Type B pancreatic cell (in vitro differentiated cells): ENCODE data around the gene TOM1L2. TPM values are rescaled to one million over a fixed set of nuclear protein-coding genes. Genes with fewer than 3 reads are reported as not detected.

Source experiments
- DNase-seq: peaks from one replicate; pipeline ENCODE4 v3.0.0; 2021; ENCODE audit warnings: mixed read lengths; ENCODE audit not compliant: unreplicated experiment; ENCODE audit errors: extremely low spot score
- H3K27ac Mint-ChIP-seq: 2 replicates; pipeline ENCODE4 v1.8.0; 2021; ENCODE audit warnings: mild to moderate bottlenecking, mixed read lengths
- H3K27me3 Mint-ChIP-seq: 2 replicates; pipeline ENCODE4 v1.8.0; 2021; ENCODE audit warnings: mixed read lengths
- H3K36me3 Mint-ChIP-seq: 2 replicates; pipeline ENCODE4 v1.8.0; 2021; ENCODE audit warnings: mixed read lengths
- H3K4me1 Mint-ChIP-seq: one replicate; pipeline ENCODE4 v1.8.0; 2021; ENCODE audit warnings: mixed read lengths; ENCODE audit not compliant: unreplicated experiment
- H3K4me3 Mint-ChIP-seq: 2 replicates; pipeline ENCODE4 v1.8.0; 2021; ENCODE audit warnings: mild to moderate bottlenecking, mixed read lengths
- H3K9me3 Mint-ChIP-seq: 2 replicates; pipeline ENCODE4 v1.8.0; 2021; ENCODE audit warnings: mixed read lengths
- CTCF ChIP-seq: fragments of 200-600 bp; sonication (generic); conservative IDR thresholded peaks from 2 replicates; pipeline ENCODE4 v1.5.0; 2021; ENCODE audit warnings: antibody characterized with exemption, mild to moderate bottlenecking
- total RNA-seq: library from RNA; stranded (reverse); gene quantifications from 2 replicates; pipeline ENCODE4 v1.2.1, GENCODE V29; 2021; ENCODE audit warnings: low replicate concordance

Gene TOM1L2
- total RNA-seq, 1 donor from 2014 or later: 62.5 TPM

DNA sequence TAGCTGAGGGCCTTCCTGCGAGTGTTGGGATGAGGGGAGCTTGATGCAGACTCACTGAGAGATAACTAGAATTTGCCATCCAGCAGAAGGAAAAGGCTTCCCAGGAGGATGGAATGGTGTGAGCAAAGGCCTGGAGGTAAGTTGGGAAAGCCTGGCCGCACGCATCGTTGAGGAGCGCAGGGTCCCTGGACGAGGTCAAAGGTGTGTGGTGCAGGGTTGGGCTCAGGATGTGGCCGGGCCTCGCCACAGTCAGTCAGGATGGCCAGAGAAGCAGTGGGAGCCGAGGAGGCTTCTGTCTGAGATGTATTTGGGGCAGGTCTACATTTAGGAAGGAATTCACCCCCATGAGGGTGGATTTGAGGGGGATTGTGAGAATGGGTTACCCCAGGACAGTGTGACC lies 16.9 kb upstream of the TOM1L2 start:
- Mint-ChIP-seq H3K4me3 (no peak overlapping the region), H3K9me3 (no peaks in the 10 kb centered on the region), H3K36me3 (no peaks in the 10 kb centered on the region), H3K27ac (no peak overlapping the region), H3K27me3 (no peaks in the 10 kb centered on the region), H3K4me1 (no peaks in the 10 kb centered on the region)
- DNase-seq: no peak
- TF ChIP-seq CTCF: no peak

GRCh38 chr17:17988427-17988945 lies 16.3 kb upstream of the TOM1L2 start:
- no peak for DNase-seq
- no peaks in the 10 kb centered on the region for H3K36me3 Mint-ChIP-seq
- no peak overlapping the region for H3K27ac Mint-ChIP-seq
- no peak for TF ChIP-seq CTCF
- no peaks in the 10 kb centered on the region for H3K27me3 Mint-ChIP-seq
- H3K4me3 Mint-ChIP-seq: no peak overlapping the region
- peaks cover 2% of the 10 kb centered on the region for H3K4me1 Mint-ChIP-seq
- no peaks in the 10 kb centered on the region for H3K9me3 Mint-ChIP-seq

DNA sequence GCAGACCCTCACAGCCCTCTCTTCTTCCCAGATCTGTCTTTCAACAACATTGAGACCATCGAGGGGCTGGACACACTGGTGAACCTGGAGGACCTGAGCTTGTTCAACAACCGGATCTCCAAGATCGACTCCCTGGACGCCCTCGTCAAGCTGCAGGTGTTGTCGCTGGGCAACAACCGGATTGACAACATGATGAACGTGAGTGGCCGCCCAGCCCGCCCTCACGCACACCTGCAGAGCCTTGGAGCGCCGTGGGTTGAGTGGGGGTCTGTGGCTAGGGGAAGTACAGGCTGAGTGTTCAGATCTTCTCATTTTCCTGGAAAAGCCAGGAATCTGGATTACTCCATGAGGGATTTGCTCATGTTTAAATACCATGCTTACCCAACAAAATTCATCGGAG lies 15.7 kb upstream of the TOM1L2 start:
- Mint-ChIP-seq H3K9me3 (no peaks in the 10 kb centered on the region), H3K27ac (no peak overlapping the region), H3K4me1 (peaks cover 4% of the 10 kb centered on the region), H3K36me3 (no peaks in the 10 kb centered on the region), H3K27me3 (no peaks in the 10 kb centered on the region), H3K4me3 (no peak overlapping the region)
- no peak for DNase-seq
- no peak for TF ChIP-seq CTCF

- Mint-ChIP-seq H3K4me1 (peaks cover 4% of the 10 kb centered on the region), H3K27me3 (no peaks in the 10 kb centered on the region), H3K27ac (no peak overlapping the region), H3K9me3 (no peaks in the 10 kb centered on the region), H3K4me3 (no peak overlapping the region), H3K36me3 (no peaks in the 10 kb centered on the region)
- no peak for DNase-seq
- TF ChIP-seq CTCF: no peak
These were observed 15.1 kb upstream of the TOM1L2 start for GRCh38 chr17:17987187-17987896.

DNA sequence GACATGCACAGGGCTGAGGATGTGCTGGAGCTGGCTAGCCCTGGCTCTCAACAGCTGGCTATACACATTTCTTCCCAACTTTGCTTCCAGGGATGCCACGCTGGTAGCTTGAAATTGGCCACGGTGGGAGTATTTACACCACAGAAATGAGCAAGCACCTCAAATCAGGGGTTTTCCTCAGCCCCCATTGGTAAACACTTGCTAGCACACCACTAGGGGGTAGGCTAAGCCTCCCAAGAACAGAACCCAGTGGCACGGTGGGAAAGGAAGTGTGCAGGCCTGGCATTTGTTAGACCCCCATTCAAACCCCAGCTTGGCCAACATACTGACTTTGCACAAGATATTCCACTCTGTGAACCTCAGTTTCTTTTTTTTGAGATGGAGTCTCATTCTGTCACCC lies 13.4 kb upstream of the TOM1L2 start:
- peaks cover 4% of the 10 kb centered on the region for H3K4me1 Mint-ChIP-seq
- peak; percentile 34 for TF ChIP-seq CTCF

More for the DNA sequence above, 13.4 kb upstream of the TOM1L2 start:
- Mint-ChIP-seq H3K36me3 (no peaks in the 10 kb centered on the region), H3K4me3 (no peak overlapping the region), H3K27ac (no peak overlapping the region), H3K27me3 (no peaks in the 10 kb centered on the region), H3K9me3 (no peaks in the 10 kb centered on the region)
- DNase-seq: no peak
